ENCODE results near the gene CREB5.

CREB5 gene

DNA sequence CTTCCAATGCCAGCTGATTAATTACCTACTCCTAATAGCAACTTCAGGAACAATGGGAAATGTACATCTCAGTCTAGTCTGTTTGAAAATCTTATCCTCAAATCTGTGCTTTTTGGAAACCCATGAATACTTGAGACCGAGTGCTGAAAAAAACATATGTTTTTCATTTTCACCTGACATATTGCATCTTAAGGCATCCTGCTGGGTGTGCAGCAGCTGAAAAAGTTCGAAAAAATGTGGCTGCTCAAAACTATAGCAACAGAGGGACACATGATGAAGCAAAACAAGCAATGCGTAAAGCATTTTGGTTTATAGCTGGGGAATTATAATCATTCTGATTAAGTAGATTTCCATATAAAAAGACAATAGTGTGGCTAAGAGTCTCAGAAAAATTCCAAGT, 218.0 kb downstream of the CREB5 start:
- no peak overlapping the region for H3K4me3 ChIP-seq (ENCODE audit: low read length)
- no peaks in the 10 kb centered on the region for H3K27me3 ChIP-seq (ENCODE audit: control insufficient read depth, insufficient read depth, low read length)
- H3K4me1 ChIP-seq (ENCODE audit: control insufficient read depth, insufficient read depth, low read length) = no peaks in the 10 kb centered on the region
- DNase-seq (ENCODE audit: low read depth, low spot score) = no peak
- H3K27ac ChIP-seq (ENCODE audit: low read length) = no peak overlapping the region
- WGBS (ENCODE audit: insufficient coverage, insufficient read length) = no CpG with 5 or more reads among the region's 3 CpGs
- no peaks in the 10 kb centered on the region for H3K36me3 ChIP-seq (ENCODE audit: control insufficient read depth, insufficient read depth, low read length)
- no peaks in the 10 kb centered on the region for H3K9me3 ChIP-seq (ENCODE audit: control insufficient read depth, insufficient read depth, low read length)

DNA sequence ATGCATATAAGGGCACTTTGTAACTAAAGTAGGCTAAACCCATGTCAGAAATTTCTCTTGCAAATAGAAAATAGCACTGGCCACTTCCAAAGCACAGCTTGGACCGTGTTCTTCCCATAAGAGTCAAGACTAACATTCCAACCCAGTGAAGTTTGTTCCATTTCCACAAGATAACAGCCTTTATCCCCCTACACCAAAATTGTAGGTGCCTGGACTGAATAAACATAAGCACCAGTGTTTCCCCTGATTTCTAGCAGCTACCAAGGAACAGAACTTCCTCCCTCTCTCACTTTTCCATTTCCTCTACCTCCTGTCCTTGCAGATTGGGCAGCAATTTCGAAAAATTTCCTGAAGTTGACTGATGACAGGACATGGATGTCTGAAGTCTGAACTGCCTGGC, 219.7 kb downstream of the CREB5 start:
- Histone ChIP-seq H3K4me3 (ENCODE audit: low read length) (no peak overlapping the region), H3K9me3 (ENCODE audit: control insufficient read depth, insufficient read depth, low read length) (no peaks in the 10 kb centered on the region), H3K4me1 (ENCODE audit: control insufficient read depth, insufficient read depth, low read length) (no peaks in the 10 kb centered on the region), H3K27ac (ENCODE audit: low read length) (no peak overlapping the region), H3K27me3 (ENCODE audit: control insufficient read depth, insufficient read depth, low read length) (no peaks in the 10 kb centered on the region), H3K36me3 (ENCODE audit: control insufficient read depth, insufficient read depth, low read length) (no peaks in the 10 kb centered on the region)
- no peak for DNase-seq (ENCODE audit: low read depth, low spot score)
- no CpG with 5 or more reads among the region's 2 CpGs for WGBS (ENCODE audit: insufficient coverage, insufficient read length)

DNA sequence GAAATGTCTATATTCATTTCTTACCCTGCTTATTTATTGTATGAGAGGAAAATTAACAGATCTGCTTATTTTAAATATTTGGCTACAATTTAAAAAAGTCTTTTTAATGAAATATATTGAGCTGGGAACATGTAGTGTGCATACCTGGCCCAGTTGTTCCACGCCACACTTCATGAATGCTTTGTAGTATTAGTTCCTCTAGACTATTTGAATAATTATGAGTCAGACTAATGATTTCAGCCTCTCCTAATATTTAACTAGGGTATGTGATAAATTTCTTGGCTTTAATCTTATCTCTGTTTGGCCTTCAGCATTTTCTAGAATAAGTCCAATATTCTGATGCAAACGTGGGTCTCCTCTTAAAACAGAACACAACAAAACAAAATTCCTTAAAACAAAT, 226.6 kb downstream of the CREB5 start:
- no peak for DNase-seq (ENCODE audit: low read depth, low spot score)
- WGBS (ENCODE audit: insufficient coverage, insufficient read length) = no CpG with 5 or more reads among the region's 2 CpGs
- Histone ChIP-seq H3K4me3 (ENCODE audit: low read length) (no peak overlapping the region), H3K27ac (ENCODE audit: low read length) (no peak overlapping the region), H3K36me3 (ENCODE audit: control insufficient read depth, insufficient read depth, low read length) (no peaks in the 10 kb centered on the region), H3K4me1 (ENCODE audit: control insufficient read depth, insufficient read depth, low read length) (peaks cover 8% of the 10 kb centered on the region; the same call in 1 of the 2 replicates), H3K9me3 (ENCODE audit: control insufficient read depth, insufficient read depth, low read length) (no peaks in the 10 kb centered on the region), H3K27me3 (ENCODE audit: control insufficient read depth, insufficient read depth, low read length) (no peaks in the 10 kb centered on the region)

DNA sequence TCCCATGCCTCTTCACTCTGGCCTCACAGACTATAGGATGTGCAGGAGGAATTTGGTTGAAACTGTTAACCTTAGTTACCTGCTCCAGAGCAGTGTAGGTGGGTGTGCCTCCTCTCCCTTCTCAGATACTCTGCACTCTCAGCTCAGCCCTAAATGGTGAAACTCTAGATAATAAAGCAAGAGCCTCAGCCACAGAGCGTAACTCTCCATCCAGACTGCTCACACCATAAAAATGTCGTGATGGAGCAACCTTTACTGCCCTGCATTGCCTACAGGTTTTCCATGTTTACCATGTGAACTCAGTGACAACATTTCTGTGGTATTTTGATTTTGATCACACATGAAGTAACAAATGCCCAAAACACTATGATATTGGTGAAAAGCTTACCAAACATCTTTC, 227.7 kb downstream of the CREB5 start:
- H3K4me3 ChIP-seq (ENCODE audit: low read length) = no peak overlapping the region
- peaks cover 9% of the 10 kb centered on the region; the same call in 1 of the 2 replicates for H3K4me1 ChIP-seq (ENCODE audit: control insufficient read depth, insufficient read depth, low read length)
- no CpG with 5 or more reads among the region's 2 CpGs for WGBS (ENCODE audit: insufficient coverage, insufficient read length)
- H3K27ac ChIP-seq (ENCODE audit: low read length) = no peak overlapping the region
- H3K27me3 ChIP-seq (ENCODE audit: control insufficient read depth, insufficient read depth, low read length) = no peaks in the 10 kb centered on the region
- no peaks in the 10 kb centered on the region for H3K9me3 ChIP-seq (ENCODE audit: control insufficient read depth, insufficient read depth, low read length)
- no peak for DNase-seq (ENCODE audit: low read depth, low spot score)
- H3K36me3 ChIP-seq (ENCODE audit: control insufficient read depth, insufficient read depth, low read length) = no peaks in the 10 kb centered on the region

DNA sequence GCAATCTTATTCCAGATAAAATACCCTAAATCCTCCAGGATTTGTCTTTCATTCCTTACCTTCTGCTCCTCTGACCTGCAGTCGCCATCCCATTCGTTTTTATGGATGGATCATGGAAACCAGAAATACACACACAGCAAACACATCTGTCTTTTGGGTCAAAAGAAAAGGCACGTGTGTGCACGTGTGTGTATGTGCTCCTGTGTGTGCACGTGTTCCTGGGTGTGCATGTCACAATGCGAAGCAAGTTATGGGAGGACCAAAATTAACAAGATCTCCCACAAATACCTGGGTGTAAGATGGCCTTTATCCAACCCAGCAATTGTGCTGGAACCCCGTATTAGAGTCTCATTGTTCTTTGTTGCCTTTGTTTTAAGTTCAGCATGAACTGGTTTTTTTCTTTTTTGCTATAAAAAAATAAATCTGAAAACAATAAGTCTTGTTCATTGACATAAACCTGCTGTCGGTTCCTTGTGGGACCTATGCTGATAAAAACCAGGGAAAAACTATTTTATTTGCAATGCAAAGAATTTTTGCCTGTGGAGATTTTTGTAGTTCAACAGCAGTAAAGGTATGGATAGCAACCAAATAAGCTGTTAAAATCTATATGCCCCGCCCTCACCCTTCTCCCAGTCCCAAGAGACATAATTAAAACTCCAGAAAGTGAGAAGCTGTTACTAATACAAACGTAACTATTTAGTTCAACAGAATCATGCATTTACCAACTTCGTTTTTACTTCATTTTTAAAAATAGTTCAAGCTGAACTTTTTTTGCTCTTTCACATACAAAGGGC, 229.6 kb downstream of the CREB5 start:
- no peak for DNase-seq (ENCODE audit: low read depth, low spot score)
- Histone ChIP-seq H3K4me1 (ENCODE audit: control insufficient read depth, insufficient read depth, low read length) (peaks cover 9% of the 10 kb centered on the region; the same call in 1 of the 2 replicates), H3K36me3 (ENCODE audit: control insufficient read depth, insufficient read depth, low read length) (no peaks in the 10 kb centered on the region), H3K27ac (ENCODE audit: low read length) (no peak overlapping the region), H3K27me3 (ENCODE audit: control insufficient read depth, insufficient read depth, low read length) (no peaks in the 10 kb centered on the region), H3K4me3 (ENCODE audit: low read length) (no peak overlapping the region), H3K9me3 (ENCODE audit: control insufficient read depth, insufficient read depth, low read length) (no peaks in the 10 kb centered on the region)
- 100% methylated on average over 2 of the region's 11 CpGs for WGBS (ENCODE audit: insufficient coverage, insufficient read length)

DNA sequence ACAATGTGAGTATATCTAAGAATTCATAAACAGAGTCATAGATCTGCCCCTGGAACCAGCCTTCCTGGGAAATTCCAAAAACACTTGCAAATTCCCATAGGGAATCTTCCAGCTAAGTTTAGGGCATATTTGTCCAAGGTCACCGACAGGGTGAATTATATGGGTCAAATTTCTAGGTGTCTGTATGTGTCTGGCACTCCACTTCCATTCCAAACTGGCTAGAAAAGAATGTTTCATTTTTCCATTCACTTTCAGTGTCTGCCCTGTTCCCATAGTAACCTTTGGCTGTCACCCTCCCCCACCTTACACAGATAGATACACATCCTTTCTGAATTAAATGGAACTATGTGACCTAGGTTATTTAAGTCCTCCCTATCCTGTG, 230.9 kb downstream of the CREB5 start:
- DNase-seq (ENCODE audit: low read depth, low spot score) = no peak
- Histone ChIP-seq H3K4me3 (ENCODE audit: low read length) (no peak overlapping the region), H3K27me3 (ENCODE audit: control insufficient read depth, insufficient read depth, low read length) (no peaks in the 10 kb centered on the region), H3K9me3 (ENCODE audit: control insufficient read depth, insufficient read depth, low read length) (no peaks in the 10 kb centered on the region), H3K27ac (ENCODE audit: low read length) (no peak overlapping the region), H3K4me1 (ENCODE audit: control insufficient read depth, insufficient read depth, low read length) (peaks cover 9% of the 10 kb centered on the region; the same call in 1 of the 2 replicates), H3K36me3 (ENCODE audit: control insufficient read depth, insufficient read depth, low read length) (no peaks in the 10 kb centered on the region)
- no CpG with 5 or more reads among the region's 1 CpG for WGBS (ENCODE audit: insufficient coverage, insufficient read length)

DNA sequence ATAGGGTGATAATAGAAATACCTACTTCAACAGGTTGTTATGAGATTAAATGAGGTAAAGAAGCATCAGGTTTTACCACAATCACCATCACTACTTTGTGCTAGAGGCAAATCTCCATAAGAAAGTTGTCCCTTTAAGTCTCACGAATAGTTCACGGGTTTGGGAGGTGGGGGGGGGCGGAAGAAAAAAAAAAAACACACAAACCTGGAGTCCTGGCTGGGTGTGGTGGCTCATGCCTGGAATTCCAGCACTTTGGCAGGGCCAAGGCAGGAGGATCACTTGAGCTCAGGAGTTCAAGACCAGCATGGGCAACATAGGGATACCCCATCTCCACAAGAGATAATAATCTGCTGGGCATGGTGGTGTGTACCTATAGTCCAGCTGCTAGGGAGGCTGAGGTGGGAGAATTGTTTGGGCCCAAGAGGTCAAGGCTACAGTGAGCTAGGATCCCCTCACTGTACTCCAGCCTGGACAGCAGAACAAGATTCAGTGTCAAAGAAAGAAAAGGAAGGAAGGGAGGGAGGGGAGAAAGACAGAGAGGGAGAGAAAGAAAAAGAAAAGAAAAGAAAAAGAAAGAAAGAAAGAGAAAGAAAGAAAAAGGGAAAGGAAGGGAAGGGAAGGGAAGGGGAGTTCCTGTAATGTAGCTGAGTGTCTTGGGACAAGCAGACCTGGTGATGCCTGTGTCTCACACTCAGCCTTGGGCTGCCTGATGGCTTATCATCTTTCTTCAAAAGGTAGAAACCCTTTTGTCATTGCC, 231.4 kb downstream of the CREB5 start:
- H3K4me1 ChIP-seq (ENCODE audit: control insufficient read depth, insufficient read depth, low read length) = peaks cover 9% of the 10 kb centered on the region; the same call in 1 of the 2 replicates
- no peaks in the 10 kb centered on the region for H3K36me3 ChIP-seq (ENCODE audit: control insufficient read depth, insufficient read depth, low read length)
- H3K4me3 ChIP-seq (ENCODE audit: low read length) = no peak overlapping the region
- H3K27ac ChIP-seq (ENCODE audit: low read length) = no peak overlapping the region
- no peak for DNase-seq (ENCODE audit: low read depth, low spot score)
- WGBS (ENCODE audit: insufficient coverage, insufficient read length) = no CpG with 5 or more reads among the region's 3 CpGs
- H3K27me3 ChIP-seq (ENCODE audit: control insufficient read depth, insufficient read depth, low read length) = no peaks in the 10 kb centered on the region
- H3K9me3 ChIP-seq (ENCODE audit: control insufficient read depth, insufficient read depth, low read length) = no peaks in the 10 kb centered on the region

DNA sequence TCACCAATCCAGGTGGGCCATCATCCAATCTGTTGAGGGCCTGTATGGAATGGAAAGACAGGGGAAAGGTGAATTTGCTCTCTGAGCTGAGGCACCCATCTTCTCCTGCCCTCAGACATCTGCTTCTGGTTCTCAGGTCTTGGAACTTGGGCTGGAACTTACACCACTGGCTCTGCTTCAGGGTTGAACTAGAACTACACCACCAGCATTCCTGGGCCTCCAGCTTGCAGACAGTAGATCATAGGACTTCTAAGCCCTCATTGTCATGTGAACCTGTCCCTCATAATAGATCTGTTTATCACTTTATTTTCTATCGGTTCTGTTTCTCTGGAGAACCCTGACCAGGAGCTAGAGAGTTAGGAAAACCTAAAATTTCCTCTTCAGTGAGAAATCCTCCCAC, 233.5 kb downstream of the CREB5 start:
- WGBS (ENCODE audit: insufficient coverage, insufficient read length) = no CpG with 5 or more reads among the region's 1 CpG
- no peak for DNase-seq (ENCODE audit: low read depth, low spot score)
- no peaks in the 10 kb centered on the region for H3K27me3 ChIP-seq (ENCODE audit: control insufficient read depth, insufficient read depth, low read length)

DNA sequence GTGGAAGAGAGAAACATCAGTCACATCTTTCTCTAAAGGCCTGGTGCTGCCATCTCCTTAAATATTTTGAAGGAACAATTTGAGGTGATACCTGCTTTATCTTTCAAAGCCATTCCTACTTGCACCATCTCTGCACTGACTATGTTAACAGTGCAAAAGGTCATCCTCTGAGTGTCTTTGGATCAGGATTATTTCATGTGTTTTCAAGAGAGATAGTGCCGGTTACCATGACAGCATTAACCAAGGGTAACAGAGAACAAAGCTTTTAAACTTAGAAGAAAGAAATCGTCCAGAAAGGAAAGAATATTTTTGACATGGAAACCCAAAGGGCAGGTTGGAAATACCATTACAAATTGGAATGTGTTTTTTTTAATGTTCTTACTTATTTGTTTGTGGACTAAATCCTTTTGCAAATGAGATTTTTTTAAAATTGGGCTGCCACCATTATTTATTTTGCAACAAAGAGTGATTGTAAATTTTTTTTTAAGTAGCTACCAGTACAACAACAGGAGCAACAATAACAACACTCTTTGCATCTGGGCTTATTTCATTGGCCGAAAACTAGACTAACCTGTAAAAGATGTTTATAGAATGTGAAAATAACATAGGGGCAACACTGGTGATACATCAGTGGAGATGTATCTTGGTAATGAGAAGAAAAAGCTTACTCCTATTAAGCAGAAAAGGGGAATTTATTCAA, 234.2 kb downstream of the CREB5 start:
- H3K4me1 ChIP-seq (ENCODE audit: control insufficient read depth, insufficient read depth, low read length) = peaks cover 9% of the 10 kb centered on the region; the same call in 1 of the 2 replicates
- no peak overlapping the region for H3K27ac ChIP-seq (ENCODE audit: low read length)
- no peak overlapping the region for H3K4me3 ChIP-seq (ENCODE audit: low read length)
- WGBS (ENCODE audit: insufficient coverage, insufficient read length) = no CpG with 5 or more reads among the region's 3 CpGs
- no peaks in the 10 kb centered on the region for H3K9me3 ChIP-seq (ENCODE audit: control insufficient read depth, insufficient read depth, low read length)
- DNase-seq (ENCODE audit: low read depth, low spot score) = no peak
- H3K27me3 ChIP-seq (ENCODE audit: control insufficient read depth, insufficient read depth, low read length) = no peaks in the 10 kb centered on the region
- no peaks in the 10 kb centered on the region for H3K36me3 ChIP-seq (ENCODE audit: control insufficient read depth, insufficient read depth, low read length)

More for the DNA sequence above, 233.5 kb downstream of the CREB5 start:
- Histone ChIP-seq H3K4me3 (ENCODE audit: low read length) (no peak overlapping the region), H3K4me1 (ENCODE audit: control insufficient read depth, insufficient read depth, low read length) (peaks cover 9% of the 10 kb centered on the region; the same call in 1 of the 2 replicates), H3K27ac (ENCODE audit: low read length) (no peak overlapping the region), H3K9me3 (ENCODE audit: control insufficient read depth, insufficient read depth, low read length) (no peaks in the 10 kb centered on the region), H3K36me3 (ENCODE audit: control insufficient read depth, insufficient read depth, low read length) (no peaks in the 10 kb centered on the region)

DNA sequence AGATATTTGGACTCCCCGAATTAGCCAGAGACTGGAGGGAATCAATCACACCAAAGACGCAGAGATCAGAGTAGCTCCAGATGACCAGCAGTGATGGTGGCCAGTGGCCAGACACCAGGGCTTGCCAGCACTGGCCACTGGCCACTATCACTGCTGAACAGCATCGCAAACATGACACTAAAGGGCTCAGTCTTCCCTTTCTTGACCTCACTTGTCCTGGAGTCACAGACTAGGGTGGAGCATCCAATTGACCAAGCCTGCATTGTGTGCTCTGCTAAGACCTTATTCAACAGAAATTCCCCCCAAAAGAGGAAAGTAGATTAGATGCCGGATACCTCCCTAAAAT, 234.7 kb downstream of the CREB5 start:
- DNase-seq (ENCODE audit: low read depth, low spot score) = no peak

More for the DNA sequence above, 234.7 kb downstream of the CREB5 start:
- Histone ChIP-seq H3K4me3 (ENCODE audit: low read length) (no peak overlapping the region), H3K27ac (ENCODE audit: low read length) (no peak overlapping the region), H3K27me3 (ENCODE audit: control insufficient read depth, insufficient read depth, low read length) (no peaks in the 10 kb centered on the region), H3K36me3 (ENCODE audit: control insufficient read depth, insufficient read depth, low read length) (no peaks in the 10 kb centered on the region), H3K4me1 (ENCODE audit: control insufficient read depth, insufficient read depth, low read length) (peaks cover 9% of the 10 kb centered on the region; the same call in 1 of the 2 replicates), H3K9me3 (ENCODE audit: control insufficient read depth, insufficient read depth, low read length) (no peaks in the 10 kb centered on the region)
- no CpG with 5 or more reads among the region's 4 CpGs for WGBS (ENCODE audit: insufficient coverage, insufficient read length)

Data from iPS DF 6.9 (cell line).